SK-N-SH treated with all-trans-retinoic acid at 6 μM for 48 hours (cell line): Measurements from ENCODE around the gene CAMK4.

Experiments
- CREB5 ChIP-seq: fragments of 250-450 bp; sonication (Bioruptor Pico); IDR thresholded peaks from 2 replicates; pipeline ENCODE4 v1.5.1; 2020; ENCODE audit warnings: low read depth, mild to moderate bottlenecking, moderate library complexity
- GLIS3 ChIP-seq: fragments of 250-450 bp; sonication (Bioruptor Pico); IDR thresholded peaks from 2 replicates; pipeline ENCODE4 v1.5.0; 2020; ENCODE audit warnings: mild to moderate bottlenecking, moderate library complexity
- ISL1 ChIP-seq: fragments of 250-450 bp; sonication (Bioruptor Pico); IDR thresholded peaks from 2 replicates; pipeline ENCODE4 v2.1.2; 2022; ENCODE audit warnings: mild to moderate bottlenecking, moderate library complexity
- PATZ1 ChIP-seq: fragments of 250-450 bp; sonication (Bioruptor Pico); IDR thresholded peaks from 2 replicates; pipeline ENCODE4 v1.8.0; 2020; ENCODE audit warnings: mild to moderate bottlenecking, moderate library complexity, borderline replicate concordance
- PPARA ChIP-seq: fragments of 250-450 bp; sonication (Bioruptor Pico); IDR thresholded peaks from 2 replicates; pipeline ENCODE4 v1.5.0; 2020; ENCODE audit warnings: mild to moderate bottlenecking, borderline replicate concordance
- ZC3H10 ChIP-seq: fragments of 250-450 bp; sonication (Bioruptor Pico); IDR thresholded peaks from 2 replicates; pipeline ENCODE4 v1.5.1; 2021; ENCODE audit warnings: mild to moderate bottlenecking, moderate library complexity
- ZFP30 ChIP-seq: fragments of 450-650 bp; formaldehyde crosslinking; IDR thresholded peaks from 2 replicates; pipeline ENCODE4 v1.5.0; 2022; ENCODE audit warnings: mild to moderate bottlenecking, moderate library complexity
- ZNF8 ChIP-seq: fragments of 450-650 bp; formaldehyde crosslinking; IDR thresholded peaks from 2 replicates; pipeline ENCODE4 v1.5.0; 2020; ENCODE audit warnings: mild to moderate bottlenecking, moderate library complexity
- TF ChIP-seq, protein P1 (sequence below): fragments of 250-450 bp; sonication (Bioruptor Pico); IDR thresholded peaks from 2 replicates; pipeline ENCODE4 v1.5.1; 2021; ENCODE audit warnings: mild to moderate bottlenecking, moderate library complexity

- TF ChIP-seq, protein P1, sequence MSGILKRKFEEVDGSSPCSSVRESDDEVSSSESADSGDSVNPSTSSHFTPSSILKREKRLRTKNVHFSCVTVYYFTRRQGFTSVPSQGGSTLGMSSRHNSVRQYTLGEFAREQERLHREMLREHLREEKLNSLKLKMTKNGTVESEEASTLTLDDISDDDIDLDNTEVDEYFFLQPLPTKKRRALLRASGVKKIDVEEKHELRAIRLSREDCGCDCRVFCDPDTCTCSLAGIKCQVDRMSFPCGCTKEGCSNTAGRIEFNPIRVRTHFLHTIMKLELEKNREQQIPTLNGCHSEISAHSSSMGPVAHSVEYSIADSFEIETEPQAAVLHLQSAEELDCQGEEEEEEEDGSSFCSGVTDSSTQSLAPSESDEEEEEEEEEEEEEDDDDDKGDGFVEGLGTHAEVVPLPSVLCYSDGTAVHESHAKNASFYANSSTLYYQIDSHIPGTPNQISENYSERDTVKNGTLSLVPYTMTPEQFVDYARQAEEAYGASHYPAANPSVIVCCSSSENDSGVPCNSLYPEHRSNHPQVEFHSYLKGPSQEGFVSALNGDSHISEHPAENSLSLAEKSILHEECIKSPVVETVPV (CRISPR knock-in tag) = no peak
- TF ChIP-seq ZNF8 (CRISPR knock-in tag) (no peak), ZFP30 (no peak), PATZ1 (CRISPR knock-in tag) (no peak), CREB5 (CRISPR knock-in tag) (no peak), ZC3H10 (no peak), GLIS3 (CRISPR knock-in tag) (no peak), ISL1 (CRISPR knock-in tag) (no peak), PPARA (CRISPR knock-in tag) (no peak)
These were observed 278.8 kb downstream of the CAMK4 start for GRCh38 chr5:111502956-111503355.
